Measurements from ENCODE around the gene ABCC3.

The ABCC3 gene

DNA sequence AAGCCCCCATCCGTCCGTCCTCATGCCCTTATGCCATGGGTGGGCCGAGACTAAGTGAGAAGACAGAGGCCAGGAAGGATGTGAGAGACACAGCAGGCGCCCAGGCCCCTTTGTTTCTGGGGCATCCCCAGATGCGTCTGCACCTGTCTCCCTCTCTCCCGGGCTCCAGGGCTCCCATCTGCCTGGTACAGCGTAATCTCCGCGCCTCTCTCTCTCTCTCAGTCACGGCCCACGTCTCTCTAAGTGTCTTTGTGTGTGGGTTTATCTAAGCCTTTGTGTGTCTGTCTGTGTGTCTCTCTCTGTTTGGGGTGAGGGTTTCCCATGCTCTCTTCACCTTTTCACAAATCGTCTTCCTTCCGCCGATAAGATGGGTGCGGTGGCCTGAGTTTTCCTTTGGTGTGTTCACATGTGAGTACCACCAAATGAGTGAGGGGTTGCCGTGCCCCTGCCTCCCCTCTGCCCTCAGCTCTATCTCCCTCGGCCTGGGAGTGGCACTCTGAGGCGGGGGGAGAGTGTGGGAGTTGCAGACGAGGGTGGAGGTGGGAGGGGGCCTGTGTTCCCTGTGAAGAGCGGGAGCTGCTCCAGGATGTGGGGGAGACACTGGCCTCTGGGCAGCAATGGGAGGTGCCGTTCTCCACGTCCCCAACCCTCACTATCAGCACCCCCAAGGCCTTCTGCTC is 25.8 kb upstream of the ABCC3 start:
- DNase-seq, result no peak

DNA sequence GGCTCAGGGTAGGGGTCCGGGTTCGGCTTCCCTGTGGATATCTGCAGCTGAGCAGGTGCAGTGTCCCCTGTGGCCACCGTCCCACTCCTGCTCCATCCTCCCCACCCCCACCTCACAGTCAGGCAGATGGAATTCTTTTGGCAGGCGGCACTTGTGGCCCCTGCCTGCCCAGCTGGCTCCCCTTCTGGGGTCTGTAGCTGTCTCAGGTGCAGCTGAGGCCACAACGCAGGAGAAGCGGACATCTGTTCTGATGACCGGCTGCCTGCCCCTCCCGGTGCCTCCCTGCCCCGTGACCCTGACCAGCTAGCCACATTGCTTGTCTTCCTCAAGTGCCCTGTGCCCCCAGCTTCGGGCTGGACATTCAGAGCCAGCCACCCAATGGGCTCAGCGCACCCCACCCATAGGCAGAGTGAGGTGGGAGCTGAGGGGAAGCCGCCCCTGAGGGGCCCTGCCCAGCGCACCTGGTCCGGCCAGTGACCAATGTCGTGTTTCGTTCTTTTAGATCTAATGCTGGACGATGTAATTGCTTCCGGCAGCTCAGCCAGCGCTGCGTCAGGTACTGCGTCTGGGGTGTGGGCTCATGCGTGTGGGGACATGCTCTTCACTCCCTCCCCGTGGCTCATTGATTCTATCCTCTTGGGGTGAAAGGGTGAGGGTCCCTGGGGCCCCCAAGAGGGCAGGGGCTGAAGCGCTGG is 25.2 kb upstream of the ABCC3 start:
- no peak for DNase-seq

DNA sequence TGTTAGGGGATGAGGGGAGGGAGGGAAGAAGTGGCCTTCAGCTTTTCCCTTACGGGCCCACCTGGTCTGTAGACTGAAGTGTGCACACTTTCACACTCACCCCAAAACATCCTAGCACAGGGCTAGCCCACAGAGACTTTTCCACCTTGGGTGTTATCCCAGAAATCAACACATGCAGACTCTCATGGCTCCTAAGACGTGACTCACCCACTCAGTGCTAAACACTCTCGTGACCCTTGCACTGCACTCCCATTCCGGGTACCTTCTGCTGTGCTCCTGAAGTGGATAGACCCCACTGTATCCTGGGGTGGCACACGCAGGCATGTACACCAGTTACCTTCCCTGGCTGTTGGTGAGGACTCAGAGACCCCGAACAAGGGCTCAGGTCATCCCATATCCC is 23.0 kb upstream of the ABCC3 start:
- DNase-seq, result no peak

DNA sequence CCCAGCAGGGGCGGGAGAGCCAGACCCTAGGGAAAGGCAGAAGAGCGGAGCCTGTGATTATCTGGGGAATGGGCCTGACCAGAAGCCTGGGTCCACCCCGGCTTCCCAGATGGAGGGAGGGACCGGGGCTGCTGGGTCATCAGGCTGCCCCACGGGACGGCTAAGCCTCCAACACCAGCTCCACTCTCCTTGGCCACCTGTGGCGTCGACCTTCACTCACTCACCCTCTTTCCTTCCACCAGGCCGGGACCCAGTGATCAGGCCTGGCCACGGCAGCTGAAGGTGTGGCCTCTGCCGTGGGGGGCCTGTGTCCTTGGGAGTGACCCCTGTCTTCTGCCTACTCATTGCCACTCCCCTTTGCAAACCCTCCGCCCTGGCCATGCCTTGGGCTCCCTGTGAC is 22.4 kb upstream of the ABCC3 start:
- no peak for DNase-seq

DNA sequence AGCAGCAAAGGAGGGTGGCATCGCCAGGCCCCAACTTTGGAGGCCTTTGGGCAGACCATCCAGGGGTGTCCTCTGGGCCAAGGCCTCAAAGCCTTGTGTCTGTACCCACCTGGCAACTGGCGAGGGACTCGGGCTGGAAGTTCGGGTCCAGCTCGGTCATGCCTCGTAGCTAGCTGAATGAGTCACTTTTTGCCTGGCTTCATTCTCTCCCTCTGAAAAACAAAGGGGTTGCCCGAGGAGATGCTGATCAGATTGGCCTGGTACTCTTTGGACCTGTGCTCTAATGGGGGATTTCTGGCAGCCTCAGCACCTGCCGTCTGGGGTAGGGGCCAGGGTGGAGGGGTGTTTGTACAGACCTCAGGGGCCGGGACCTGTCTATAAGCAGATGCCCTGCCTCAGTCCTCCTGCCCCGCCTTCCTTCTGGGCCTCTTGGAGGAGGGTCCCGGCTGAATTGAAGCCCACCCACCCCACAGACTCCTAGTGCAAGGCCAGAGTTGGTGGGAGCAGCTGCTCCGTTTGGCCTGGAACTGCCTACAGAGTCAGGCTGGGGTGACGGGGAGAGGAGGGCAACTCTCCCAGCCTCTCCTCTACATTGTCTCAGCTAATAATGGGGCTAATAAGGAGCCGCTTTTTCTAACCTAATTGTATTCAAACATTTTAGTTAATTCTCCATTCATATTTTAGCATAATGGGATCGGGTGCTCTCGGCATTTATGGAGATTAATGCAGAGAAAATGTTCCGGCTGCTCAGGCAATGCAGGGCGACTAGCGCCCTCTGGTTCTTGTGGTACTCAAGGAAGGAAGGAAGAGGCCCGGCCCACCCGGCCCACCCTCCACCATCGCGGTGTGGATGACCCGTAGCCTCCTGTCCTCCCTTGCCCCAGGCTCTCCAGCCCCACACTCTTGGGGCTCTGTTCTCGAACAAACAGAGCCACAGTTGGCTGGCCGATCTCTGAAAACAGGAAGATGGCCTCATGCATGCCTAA is 21.4 kb upstream of the ABCC3 start:
- no peak for DNase-seq

DNA sequence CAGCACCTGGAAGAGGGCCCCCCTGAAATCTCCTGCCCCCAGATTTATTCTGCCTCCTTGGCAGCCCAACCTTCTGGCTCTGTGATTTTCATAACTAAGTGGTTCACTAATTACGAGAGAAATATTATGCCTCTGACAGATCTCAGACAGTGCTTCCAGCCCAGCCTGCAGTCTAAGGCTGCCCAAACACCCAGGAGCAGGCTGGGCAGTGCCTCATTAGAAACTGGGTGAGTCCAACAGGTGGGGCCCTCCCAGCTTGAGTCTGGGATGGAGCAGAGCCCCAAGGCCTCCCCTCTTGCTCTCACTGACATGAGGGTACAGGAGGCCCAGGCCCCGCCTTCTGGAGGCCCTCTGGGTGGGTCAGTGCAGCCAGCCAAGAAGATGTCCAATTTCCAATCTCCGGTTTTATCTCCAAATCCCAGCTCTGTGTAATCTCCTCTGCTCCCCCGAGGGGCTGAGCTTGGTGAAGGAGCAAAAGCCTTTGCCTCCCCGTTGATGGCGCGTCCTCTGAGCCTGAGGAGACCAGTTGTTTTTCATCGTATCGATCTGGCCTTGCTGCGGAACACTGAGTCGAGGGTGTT is 20.1 kb upstream of the ABCC3 start:
- DNase-seq, result no peak

DNA sequence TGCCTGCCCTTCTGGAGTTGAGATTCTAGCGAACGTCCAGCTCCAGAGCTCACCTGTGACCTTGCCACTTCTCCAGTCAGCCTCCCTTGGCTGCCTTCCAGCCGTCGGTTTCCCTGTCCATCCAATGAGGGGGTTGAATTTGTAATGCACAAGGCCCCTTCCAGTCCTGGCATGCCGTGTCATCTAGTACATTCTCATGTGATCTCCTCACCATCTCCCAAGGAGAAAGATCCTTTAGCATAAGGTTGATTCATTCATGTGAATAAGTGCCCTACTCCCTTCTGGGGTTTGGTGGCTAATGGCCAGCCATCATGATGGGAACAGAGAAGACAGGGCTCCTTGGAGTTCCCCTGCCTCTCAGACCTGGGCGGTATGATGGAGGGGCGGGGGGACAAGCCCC is 18.9 kb upstream of the ABCC3 start:
- DNase-seq, result no peak

DNA sequence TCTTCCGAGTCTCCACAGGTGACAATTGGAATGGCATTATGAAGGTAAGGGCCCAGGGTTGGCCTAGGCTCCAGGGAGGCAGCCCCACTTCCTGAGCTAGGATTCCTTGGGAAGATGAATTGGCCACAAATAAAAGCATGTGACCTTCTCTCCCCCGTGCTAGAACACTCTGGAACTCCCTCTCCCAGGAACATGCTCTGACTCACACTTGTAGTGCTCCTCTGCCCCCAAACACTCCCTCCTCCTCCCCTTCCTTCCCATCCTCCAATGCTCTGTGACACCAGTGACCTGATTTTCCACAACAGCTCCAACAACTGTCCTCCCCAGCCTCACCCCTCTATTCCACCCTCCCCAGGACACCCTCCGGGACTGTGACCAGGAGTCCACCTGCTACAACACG is 16.4 kb upstream of the ABCC3 start:
- no peak for DNase-seq

DNA sequence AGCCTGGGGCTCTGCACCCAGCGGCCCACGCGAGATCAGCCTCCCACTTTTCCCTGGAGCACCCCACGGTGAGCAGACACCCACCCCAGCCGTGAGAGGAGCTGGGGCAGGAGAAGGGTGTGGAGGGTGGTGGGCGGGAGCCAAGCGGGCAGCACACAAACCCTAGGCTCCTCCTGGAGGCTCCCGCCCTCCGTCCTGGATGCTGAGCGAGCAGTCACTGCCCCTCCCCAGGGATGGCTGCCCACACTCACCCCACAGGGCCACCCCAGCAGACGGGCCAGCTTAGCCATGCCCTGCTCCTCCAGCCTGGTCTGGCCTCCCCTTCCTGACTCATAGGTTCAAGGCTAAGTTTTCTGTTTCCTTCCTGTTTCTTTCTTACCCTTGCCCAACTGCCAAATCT is 15.7 kb upstream of the ABCC3 start:
- DNase-seq, result no peak

DNA sequence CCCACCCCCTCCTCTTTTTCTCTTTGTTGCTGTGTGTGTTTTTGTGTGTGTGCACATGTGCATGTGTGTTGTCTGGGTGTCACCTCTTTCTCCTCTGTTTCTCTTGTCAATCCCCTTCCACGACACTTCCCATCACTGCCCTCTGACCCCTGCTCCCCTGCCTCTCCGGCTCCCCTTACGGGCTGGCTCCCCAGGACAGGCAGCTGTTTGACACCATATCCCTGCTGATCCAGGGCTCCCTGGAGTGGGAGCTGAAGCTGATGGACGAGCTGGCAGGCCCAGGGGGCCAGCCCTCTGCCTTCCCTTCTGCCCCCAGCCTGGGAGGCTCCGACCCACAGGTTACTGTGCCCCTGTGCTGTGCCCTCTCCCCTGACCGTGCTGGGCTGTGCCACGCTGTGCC is 15.2 kb upstream of the ABCC3 start:
- DNase-seq, result no peak

DNA sequence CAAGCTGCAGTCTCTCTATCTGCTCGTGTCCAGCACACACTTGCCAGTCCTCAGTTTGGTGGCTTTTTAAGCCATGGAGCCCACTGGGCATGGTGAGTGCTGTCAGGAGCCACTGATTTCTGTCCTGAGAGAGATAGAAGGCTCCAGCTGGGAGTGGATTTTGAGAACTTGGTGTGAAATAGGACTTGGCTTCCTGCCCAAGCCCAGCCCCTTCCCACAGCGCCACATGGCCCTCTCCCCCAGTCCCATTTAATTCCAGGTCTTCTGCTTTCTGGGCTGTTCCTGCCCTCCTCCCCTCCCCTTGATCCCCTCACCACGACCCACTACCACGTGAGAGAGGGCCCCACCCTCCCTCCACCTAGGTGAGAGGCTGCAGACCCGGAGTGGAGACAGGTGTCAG is 14.4 kb upstream of the ABCC3 start:
- no peak for DNase-seq

DNA sequence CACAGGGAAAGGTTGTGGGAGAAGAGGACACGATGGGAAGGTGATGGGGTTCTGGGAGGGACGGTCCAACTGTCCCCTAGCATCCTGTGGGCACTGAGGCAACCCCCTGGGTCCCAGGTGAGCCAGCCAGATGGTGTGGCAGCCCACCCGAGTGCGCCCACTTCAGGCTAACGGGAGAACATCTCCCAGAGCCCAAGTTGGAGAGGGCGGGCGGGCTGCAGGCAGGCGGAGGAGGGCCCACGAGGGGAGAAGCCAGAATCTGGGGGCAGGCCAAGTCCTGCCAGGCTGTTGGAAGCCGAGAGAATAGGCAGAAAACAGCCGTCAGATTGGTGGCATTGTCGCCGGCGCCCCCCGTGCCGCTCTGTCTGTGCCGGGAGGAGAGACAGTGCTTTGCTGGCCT is 13.8 kb upstream of the ABCC3 start:
- no peak for DNase-seq

DNA sequence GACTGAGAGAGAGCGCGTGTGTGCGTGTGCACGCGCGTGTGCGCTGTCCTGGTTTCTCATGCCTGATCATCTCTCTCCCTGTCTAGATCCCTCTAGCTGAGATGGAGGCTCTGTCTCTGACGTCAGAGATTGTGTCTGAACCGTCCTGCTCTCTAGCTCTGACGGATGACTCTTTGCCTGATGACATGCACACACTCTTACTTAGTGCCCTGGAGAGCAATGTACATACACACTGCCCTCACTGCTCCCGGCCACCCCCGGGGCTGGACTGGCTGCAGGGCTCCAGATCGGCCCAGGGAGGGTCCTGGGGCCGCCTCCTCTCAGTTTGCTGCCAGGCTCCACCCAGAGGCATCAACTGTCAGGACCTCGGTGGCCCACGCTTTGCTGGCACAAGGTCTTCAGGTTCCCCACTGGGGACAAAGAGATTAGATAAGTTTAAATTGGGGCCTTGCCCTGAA is 13.1 kb upstream of the ABCC3 start:
- no peak for DNase-seq

DNA sequence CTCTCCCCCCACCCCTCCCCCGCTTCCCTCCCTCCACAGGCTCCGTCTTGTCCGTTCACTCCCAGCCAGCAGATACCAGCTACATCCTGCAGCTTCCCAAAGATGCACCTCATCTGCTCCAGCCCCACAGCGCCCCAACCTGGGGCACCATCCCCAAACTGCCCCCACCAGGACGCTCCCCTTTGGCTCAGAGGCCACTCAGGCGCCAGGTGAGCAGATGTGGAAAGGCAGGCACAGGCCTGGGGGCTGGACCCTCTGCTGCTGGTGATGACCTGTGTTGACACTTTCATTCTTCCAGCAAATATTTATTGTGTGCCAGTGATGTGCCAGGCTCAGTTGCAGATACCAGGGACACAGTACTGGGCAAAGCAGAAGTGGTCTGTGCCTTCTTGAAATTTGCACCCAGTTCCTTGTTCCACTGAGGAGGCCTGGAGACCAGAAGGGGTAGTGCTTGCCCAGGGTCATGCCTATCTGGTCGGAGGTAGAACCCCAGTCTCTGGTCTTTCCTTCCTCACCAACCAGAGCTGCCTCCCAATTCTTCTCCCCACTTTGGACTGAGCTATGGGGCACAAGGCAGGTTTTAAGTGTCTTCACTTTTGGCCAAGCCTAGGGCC is 10.3 kb upstream of the ABCC3 start:
- DNase-seq, result no peak

DNA sequence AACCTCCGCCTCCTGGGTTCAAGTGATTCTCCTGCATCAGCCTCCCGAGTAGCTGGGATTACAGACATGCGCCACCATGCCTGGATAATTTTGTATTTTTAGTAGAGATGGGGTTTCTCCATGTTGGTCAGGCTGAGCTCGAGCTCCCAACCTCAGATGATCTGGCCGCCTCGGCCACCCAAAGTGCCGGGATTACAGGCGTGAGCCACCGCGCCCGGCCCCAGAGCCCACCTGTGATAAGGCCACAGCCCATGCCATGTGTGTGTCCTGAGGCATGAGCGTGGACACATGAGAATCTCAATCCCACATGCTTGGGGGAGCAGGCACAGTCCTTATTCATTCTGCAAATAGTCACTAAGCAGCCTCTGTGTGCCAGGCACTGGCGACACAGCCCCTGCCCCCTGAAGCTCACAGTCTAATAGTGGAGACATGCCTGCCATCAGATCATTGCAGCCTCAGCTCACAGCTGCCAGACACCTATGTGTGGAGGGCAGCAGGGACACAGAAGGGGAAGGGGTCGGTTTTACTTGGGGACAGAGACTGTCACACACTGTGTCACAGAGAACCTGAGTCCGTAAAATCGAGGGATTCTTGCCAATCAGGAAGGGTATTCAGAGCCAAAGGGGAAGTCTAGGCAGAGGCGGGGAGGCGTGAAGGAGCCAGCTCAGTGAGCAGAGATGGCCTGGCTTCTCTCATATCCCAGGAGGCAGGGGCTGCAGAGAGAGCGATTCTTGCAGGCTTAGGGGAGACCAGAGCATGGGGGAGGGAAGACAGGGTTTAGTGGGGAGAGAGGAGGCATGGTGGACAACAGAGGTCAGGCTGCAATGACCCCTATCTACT is 9.4 kb upstream of the ABCC3 start:
- DNase-seq, result no peak

DNA sequence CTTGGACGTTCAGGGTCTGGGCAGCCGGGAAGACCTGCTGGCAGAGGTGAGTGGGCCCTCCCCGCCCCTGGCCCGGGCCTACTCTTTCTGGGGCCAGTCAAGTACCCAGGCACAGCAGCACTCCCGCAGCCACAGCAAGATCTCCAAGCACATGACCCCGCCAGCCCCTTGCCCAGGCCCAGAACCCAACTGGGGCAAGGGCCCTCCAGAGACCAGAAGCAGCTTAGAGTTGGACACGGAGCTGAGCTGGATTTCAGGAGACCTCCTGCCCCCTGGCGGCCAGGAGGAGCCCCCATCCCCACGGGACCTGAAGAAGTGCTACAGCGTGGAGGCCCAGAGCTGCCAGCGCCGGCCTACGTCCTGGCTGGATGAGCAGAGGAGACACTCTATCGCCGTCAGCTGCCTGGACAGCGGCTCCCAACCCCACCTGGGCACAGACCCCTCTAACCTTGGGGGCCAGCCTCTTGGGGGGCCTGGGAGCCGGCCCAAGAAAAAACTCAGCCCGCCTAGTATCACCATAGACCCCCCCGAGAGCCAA is 8.6 kb upstream of the ABCC3 start:
- DNase-seq, result peak; percentile 51 to 56

DNA sequence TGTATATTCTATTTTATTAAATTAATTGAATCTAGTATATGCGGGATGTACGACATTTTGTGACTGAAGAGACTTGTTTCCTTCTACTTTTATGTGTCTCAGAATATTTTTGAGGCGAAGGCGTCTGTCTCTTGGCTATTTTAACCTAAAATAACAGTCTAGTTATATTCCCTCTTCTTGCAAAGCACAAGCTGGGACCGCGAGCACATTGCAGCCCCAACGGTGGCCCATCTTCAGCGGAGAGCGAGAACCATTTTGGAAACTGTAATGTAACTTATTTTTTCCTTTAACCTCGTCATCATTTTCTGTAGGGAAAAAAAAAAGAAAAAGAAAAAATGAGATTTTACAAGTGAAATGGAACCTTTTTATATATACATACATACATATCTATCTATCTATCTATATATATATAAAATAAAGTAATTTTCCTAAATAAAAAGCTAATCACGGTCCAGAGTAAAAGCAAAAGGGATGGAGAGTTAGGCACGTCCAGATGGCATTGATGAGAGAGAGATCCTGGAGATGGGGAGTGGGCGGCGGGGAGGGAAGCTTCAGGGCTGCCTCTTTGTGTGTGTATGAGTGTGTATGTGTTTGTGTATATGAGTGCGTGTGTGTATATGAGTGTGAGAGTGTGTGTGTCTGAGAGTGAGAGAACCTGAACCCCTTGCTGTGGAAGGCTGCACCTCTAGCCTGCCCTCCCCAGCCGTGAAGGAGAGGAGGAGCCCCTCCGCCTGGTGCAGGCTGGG is 7.5 kb upstream of the ABCC3 start:
- DNase-seq, result no peak

DNA sequence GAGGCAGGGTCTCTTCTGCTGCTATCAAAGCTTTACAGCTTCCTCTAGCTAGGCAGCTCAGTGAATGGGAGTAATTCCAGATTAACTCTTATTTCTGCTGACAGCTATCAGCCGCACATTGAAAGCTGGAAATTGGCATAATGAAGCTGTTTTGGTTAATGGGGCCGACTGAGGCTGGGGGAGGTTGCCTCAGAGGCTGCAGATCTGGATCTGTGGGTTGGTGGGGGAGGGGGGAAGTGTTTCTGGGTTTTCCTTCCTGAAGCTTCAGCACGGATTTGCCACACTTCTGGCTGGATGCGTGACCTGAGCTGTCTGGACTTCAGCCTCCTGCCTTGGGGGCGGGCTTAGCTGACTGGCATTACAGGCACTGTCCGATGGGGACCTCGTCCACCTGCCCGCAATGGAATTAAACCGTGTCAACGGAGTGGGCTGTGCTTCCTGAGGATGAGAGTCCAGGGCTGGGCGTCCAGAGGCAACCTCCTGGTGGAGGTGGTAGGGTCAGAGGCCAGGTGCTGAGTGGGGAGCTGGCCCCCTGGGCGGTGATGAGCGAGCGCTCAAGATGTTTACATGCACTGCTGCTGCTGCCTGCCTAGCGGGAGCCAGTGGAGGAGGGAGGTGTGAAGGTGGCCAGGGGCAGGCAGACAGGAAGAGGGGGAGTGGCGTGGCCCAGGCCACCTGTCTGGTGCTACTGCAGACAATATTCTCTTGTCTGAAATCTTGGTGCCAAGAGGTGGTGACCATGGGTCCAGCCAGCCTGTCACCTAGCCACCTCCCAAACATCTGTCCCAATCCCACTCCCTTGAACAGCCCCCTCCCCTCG is 6.7 kb upstream of the ABCC3 start:
- no peak for DNase-seq

DNA sequence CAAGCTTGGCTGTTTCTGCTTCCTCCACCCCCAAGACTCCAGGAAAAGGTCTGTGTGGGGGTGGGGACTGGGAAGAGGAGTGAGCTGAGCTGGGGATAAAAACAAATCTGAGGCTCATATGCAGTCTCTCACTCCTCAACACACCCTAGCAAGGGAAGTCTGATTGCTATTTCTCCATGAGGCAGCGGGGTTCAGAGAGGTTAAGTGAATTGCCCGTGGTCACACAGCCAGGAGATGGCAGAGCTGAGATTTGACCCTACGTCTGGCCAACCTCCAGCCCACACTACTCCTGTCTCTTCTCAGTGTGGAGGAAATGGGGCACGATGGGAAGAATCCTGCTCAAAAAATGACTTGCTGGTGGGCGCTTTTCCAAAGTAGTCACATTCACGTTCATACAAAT is 4.8 kb upstream of the ABCC3 start:
- no peak for DNase-seq

All from activated CD4-positive, alpha-beta T cell treated with anti-CD3 and anti-CD28 coated beads, Interleukin-2, amount 50 U/mL, for 4 hours (primary cell).